Keratinocyte (primary cell): ENCODE data around the gene TALDO1.

ENCODE experiments used
- EZH2 ChIP-seq: IDR thresholded peaks from one replicate; pipeline ENCODE4 v1.6.1; 2012; ENCODE audit warnings: inconsistent platforms, mild to moderate bottlenecking, low read length, moderate library complexity
- TF ChIP-seq, protein P1 (sequence below), 3 experiments: IDR thresholded peaks in 1 of 3; conservative IDR thresholded peaks in 1 of 3; optimal IDR thresholded peaks in 1 of 3; 2 replicates in 2 of 3; 3 replicates in 1 of 3; pipeline versions ENCODE3 to v1.5.1; 2011; ENCODE audit warnings: low read length in 3 of 3, mild to moderate bottlenecking in 3 of 3, moderate library complexity in 2 of 3, control low read depth in 1 of 3, inconsistent platforms in 1 of 3; ENCODE audit not compliant: insufficient read depth in 2 of 3; ENCODE audit errors: extremely low read depth in 1 of 3

DNA sequence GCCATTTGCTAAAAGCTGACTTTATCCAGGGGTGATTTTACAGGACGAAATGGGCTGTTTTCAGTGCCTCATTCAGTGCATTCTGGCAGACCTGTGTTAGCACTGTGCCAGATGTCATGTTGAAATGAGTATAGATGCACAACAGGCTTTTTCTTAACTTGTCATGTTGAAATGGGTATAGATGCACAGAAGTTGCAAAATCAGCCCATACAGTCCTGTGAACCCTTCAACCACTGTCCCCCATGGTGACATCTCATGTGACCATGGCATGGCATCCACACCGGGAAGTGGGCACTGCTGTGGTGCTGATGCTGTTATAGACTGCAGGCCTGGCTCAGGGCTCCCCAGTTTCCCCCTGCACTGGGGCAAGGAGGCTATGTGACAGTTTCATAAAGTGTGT is 2.5 kb downstream of the TALDO1 start:
- TF ChIP-seq, protein P1, sequence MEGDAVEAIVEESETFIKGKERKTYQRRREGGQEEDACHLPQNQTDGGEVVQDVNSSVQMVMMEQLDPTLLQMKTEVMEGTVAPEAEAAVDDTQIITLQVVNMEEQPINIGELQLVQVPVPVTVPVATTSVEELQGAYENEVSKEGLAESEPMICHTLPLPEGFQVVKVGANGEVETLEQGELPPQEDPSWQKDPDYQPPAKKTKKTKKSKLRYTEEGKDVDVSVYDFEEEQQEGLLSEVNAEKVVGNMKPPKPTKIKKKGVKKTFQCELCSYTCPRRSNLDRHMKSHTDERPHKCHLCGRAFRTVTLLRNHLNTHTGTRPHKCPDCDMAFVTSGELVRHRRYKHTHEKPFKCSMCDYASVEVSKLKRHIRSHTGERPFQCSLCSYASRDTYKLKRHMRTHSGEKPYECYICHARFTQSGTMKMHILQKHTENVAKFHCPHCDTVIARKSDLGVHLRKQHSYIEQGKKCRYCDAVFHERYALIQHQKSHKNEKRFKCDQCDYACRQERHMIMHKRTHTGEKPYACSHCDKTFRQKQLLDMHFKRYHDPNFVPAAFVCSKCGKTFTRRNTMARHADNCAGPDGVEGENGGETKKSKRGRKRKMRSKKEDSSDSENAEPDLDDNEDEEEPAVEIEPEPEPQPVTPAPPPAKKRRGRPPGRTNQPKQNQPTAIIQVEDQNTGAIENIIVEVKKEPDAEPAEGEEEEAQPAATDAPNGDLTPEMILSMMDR (optimal IDR thresholded peaks at IDR 0.05 in 1 of 3, IDR thresholded peaks at IDR 0.05 in 1 of 3, conservative IDR thresholded peaks at IDR 0.05 in 1 of 3; ENCODE audit: extremely low read depth in 1 of 3, insufficient read depth in 2 of 3, low read length in 3 of 3): no peak
- TF ChIP-seq EZH2: no peak
